ENCODE data around the gene SLC25A40.

The SLC25A40 gene

DNA sequence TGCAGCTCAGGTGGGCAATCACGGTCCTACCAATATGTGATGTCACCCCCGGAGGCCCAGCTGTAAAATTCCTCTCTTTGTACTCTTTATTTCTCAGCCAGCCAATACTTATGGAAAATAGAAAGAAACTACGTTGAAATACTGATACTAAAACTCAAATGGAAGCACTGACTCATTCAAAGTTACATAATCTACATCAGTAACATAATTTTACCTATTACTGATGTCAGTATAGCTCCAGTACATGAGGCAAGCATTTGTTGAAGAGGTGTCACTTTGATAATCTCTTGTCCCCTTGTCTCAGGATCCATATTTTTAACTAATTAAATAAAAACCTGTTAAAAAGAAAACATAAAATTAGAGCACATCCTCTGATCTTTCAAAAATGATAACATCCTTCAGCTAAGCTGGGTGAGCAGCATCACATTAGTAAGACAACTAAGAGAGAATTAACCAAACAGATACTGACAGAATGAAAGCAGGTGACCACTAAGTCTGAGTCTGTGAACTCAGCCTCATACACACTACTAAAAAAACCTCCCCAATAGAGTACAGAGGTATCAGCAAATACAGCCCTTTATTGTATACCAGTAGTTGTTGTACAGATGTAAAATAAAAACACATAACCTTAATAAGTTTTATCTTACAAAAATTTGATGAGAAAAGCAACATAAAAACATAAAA lies 17.6 kb downstream of the SLC25A40 start:
- Histone ChIP-seq H2AFZ (ENCODE audit: low read depth, low read length) (no peak overlapping the region), H3K36me3 (ENCODE audit: insufficient read depth, low read length) (peaks cover 53% of the 10 kb centered on the region)

DNA sequence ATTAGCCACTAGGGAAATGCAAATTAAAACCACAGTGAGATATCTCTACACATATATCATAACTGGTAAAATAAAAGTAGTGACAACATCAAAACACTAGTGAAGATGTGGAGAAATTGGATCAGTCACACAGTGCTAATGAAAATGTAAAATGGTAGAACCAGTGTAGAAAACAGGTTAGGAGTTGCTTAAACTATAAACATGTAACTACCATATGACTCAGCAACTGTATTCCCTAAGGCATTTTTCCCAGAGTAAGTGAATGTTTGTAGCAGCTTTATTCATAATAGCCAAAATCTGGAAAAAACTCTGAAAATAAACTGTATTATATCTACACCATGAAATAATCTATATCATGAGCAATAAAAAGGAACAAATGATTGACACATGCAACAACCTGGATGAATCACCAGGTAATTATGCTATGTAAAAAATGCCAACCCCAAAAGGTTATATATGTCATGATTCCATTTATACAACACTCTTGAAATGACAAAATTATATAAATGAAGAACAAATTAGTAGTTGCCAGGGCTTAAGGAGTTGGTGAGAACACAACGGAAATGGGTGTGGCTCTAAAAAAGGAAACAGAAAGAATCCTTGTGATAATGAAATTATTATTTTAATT lies 22.8 kb downstream of the SLC25A40 start:
- no peak overlapping the region for H3K9ac ChIP-seq (ENCODE audit: low read depth, low read length)
- ATAC-seq (ENCODE audit: insufficient read depth, low read depth), result no peak
- no peak overlapping the region for H3K4me2 ChIP-seq (ENCODE audit: insufficient read depth, low read length)
- no peaks in the 10 kb centered on the region for H3K4me1 ChIP-seq (ENCODE audit: insufficient read depth, low read length)
- peaks cover 80% of the 10 kb centered on the region for H3K36me3 ChIP-seq (ENCODE audit: insufficient read depth, low read length)
- H3K9me3 ChIP-seq (ENCODE audit: insufficient read depth, low read length, severe bottlenecking), result no peaks in the 10 kb centered on the region
- no peak for TF ChIP-seq EZH2 (IDR thresholded peaks at IDR 0.05; ENCODE audit: borderline replicate concordance, low read depth, low read length, severe bottlenecking)
- TF ChIP-seq, protein P1, sequence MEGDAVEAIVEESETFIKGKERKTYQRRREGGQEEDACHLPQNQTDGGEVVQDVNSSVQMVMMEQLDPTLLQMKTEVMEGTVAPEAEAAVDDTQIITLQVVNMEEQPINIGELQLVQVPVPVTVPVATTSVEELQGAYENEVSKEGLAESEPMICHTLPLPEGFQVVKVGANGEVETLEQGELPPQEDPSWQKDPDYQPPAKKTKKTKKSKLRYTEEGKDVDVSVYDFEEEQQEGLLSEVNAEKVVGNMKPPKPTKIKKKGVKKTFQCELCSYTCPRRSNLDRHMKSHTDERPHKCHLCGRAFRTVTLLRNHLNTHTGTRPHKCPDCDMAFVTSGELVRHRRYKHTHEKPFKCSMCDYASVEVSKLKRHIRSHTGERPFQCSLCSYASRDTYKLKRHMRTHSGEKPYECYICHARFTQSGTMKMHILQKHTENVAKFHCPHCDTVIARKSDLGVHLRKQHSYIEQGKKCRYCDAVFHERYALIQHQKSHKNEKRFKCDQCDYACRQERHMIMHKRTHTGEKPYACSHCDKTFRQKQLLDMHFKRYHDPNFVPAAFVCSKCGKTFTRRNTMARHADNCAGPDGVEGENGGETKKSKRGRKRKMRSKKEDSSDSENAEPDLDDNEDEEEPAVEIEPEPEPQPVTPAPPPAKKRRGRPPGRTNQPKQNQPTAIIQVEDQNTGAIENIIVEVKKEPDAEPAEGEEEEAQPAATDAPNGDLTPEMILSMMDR (IDR thresholded peaks at IDR 0.05; ENCODE audit: borderline replicate concordance, extremely low read depth, low read length, poor library complexity, severe bottlenecking), result no peak
- H3K27me3 ChIP-seq (ENCODE audit: insufficient read depth, low read length, poor library complexity), result no peaks in the 10 kb centered on the region
- no peak overlapping the region for H3K27ac ChIP-seq (ENCODE audit: low read length)
- peaks cover 6% of the 10 kb centered on the region for H3K79me2 ChIP-seq (ENCODE audit: insufficient read depth, low read length)
- no peak overlapping the region for H3K4me3 ChIP-seq (ENCODE audit: low read depth in 1 of 2, low read length in 2 of 2)
- no peaks in the 10 kb centered on the region; the same call in 1 of the 2 replicates for H4K20me1 ChIP-seq (ENCODE audit: insufficient read depth, low read length)
- DNase-seq, result no peak
- H2AFZ ChIP-seq (ENCODE audit: low read depth, low read length), result no peak overlapping the region

More for the DNA sequence above, 17.6 kb downstream of the SLC25A40 start:
- Histone ChIP-seq H3K9ac (ENCODE audit: low read depth, low read length) (no peak overlapping the region), H3K79me2 (ENCODE audit: insufficient read depth, low read length) (peaks cover 29% of the 10 kb centered on the region), H3K4me3 (ENCODE audit: low read depth in 1 of 2, low read length in 2 of 2) (no peak overlapping the region), H3K4me2 (ENCODE audit: insufficient read depth, low read length) (no peak overlapping the region), H3K4me1 (ENCODE audit: insufficient read depth, low read length) (no peaks in the 10 kb centered on the region), H3K27ac (ENCODE audit: low read length) (no peak overlapping the region), H3K9me3 (ENCODE audit: insufficient read depth, low read length, severe bottlenecking) (no peaks in the 10 kb centered on the region), H3K27me3 (ENCODE audit: insufficient read depth, low read length, poor library complexity) (no peaks in the 10 kb centered on the region), H4K20me1 (ENCODE audit: insufficient read depth, low read length) (no peaks in the 10 kb centered on the region)
- no peak for DNase-seq
- TF ChIP-seq EZH2 (IDR thresholded peaks at IDR 0.05; ENCODE audit: borderline replicate concordance, low read depth, low read length, severe bottlenecking), result no peak
- TF ChIP-seq, protein P1 (IDR thresholded peaks at IDR 0.05; ENCODE audit: borderline replicate concordance, extremely low read depth, low read length, poor library complexity, severe bottlenecking), result no peak
- ATAC-seq (ENCODE audit: insufficient read depth, low read depth), result no peak

DNA sequence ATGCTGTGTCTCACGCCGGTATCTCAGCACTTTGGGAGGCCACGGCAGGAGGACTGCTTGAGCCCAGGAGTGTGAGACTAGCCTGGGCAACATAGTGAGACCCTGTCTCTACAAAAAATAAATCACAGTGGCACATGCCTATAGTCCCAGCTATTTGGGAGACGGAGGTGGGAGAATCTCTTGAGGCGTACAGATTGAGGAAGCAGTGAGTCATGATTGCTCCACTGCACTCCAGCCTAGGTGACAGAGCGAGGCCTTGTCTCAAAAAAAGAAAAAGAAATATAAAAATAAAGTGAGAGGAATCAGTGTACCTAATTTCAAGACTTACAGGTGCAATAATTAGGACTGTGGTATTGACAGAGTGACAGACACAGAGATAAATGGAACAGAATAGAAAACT lies 23.9 kb downstream of the SLC25A40 start:
- H3K4me1 ChIP-seq (ENCODE audit: insufficient read depth, low read length), result no peaks in the 10 kb centered on the region
- no peak overlapping the region for H3K27ac ChIP-seq (ENCODE audit: low read length)
- no peaks in the 10 kb centered on the region; the same call in 1 of the 2 replicates for H4K20me1 ChIP-seq (ENCODE audit: insufficient read depth, low read length)
- no peak overlapping the region for H3K4me3 ChIP-seq (ENCODE audit: low read depth in 1 of 2, low read length in 2 of 2)
- peaks cover 79% of the 10 kb centered on the region for H3K36me3 ChIP-seq (ENCODE audit: insufficient read depth, low read length)
- H3K9ac ChIP-seq (ENCODE audit: low read depth, low read length), result no peak overlapping the region
- TF ChIP-seq, protein P1 (IDR thresholded peaks at IDR 0.05; ENCODE audit: borderline replicate concordance, extremely low read depth, low read length, poor library complexity, severe bottlenecking), result no peak
- TF ChIP-seq EZH2 (IDR thresholded peaks at IDR 0.05; ENCODE audit: borderline replicate concordance, low read depth, low read length, severe bottlenecking), result no peak
- no peak overlapping the region for H3K4me2 ChIP-seq (ENCODE audit: insufficient read depth, low read length)
- H3K9me3 ChIP-seq (ENCODE audit: insufficient read depth, low read length, severe bottlenecking), result no peaks in the 10 kb centered on the region
- H3K79me2 ChIP-seq (ENCODE audit: insufficient read depth, low read length), result peaks cover 6% of the 10 kb centered on the region
- ATAC-seq (ENCODE audit: insufficient read depth, low read depth) (no peak), DNase-seq (no peak)
- H2AFZ ChIP-seq (ENCODE audit: low read depth, low read length), result no peak overlapping the region
- H3K27me3 ChIP-seq (ENCODE audit: insufficient read depth, low read length, poor library complexity), result no peaks in the 10 kb centered on the region

Measured in DND-41 (cell line).